Measurements from ENCODE around the gene GNB2.

DNA sequence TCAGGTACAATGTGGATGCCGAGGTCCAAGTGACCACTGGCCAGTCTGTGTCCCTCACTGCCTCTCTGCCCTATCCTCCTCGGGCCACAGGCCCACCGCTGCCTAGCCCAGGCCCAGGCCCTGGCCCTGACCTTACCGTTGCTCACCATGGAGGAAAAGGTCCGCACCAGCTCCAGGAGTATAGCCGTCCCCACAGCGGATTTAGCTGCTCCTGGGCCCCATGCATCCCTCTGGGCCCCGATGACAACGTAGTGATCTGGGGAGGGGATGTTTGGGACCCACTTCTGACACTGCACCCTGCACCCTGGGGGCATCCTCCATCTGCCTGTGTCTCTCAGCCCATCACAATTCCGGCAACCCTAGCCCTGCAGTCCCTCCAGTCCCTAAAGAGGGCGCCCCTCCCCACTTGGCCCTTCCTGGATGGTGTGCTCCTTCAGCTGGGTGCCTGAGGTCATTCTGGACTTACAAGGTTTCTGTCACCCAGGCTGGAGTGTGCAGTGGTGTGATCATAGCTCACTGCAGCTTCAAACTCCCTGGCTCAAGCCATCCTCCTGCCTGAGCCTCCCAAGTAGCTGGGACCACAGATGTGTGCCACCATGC is 44.3 kb upstream of the GNB2 start:
- TF ChIP-seq, protein P1, sequence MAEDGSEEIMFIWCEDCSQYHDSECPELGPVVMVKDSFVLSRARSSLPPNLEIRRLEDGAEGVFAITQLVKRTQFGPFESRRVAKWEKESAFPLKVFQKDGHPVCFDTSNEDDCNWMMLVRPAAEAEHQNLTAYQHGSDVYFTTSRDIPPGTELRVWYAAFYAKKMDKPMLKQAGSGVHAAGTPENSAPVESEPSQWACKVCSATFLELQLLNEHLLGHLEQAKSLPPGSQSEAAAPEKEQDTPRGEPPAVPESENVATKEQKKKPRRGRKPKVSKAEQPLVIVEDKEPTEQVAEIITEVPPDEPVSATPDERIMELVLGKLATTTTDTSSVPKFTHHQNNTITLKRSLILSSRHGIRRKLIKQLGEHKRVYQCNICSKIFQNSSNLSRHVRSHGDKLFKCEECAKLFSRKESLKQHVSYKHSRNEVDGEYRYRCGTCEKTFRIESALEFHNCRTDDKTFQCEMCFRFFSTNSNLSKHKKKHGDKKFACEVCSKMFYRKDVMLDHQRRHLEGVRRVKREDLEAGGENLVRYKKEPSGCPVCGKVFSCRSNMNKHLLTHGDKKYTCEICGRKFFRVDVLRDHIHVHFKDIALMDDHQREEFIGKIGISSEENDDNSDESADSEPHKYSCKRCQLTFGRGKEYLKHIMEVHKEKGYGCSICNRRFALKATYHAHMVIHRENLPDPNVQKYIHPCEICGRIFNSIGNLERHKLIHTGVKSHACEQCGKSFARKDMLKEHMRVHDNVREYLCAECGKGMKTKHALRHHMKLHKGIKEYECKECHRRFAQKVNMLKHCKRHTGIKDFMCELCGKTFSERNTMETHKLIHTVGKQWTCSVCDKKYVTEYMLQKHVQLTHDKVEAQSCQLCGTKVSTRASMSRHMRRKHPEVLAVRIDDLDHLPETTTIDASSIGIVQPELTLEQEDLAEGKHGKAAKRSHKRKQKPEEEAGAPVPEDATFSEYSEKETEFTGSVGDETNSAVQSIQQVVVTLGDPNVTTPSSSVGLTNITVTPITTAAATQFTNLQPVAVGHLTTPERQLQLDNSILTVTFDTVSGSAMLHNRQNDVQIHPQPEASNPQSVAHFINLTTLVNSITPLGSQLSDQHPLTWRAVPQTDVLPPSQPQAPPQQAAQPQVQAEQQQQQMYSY (CRISPR knock-in tag; IDR thresholded peaks at IDR 0.05): no peak
- TF ChIP-seq GABPB1 (CRISPR knock-in tag; IDR thresholded peaks at IDR 0.05) (no peak), POLR2A (IDR thresholded peaks at IDR 0.05; ENCODE audit: insufficient read depth in 1 of 2, low read depth in 2 of 2, low read length in 2 of 2) (no peak), CREM (IDR thresholded peaks at IDR 0.05) (no peak), CREM (CRISPR knock-in tag; IDR thresholded peaks at IDR 0.05) (no peak), ZIK1 (CRISPR knock-in tag; IDR thresholded peaks at IDR 0.05; ENCODE audit: borderline replicate concordance, low read depth) (no peak), SP1 (IDR thresholded peaks at IDR 0.05) (no peak), SP1 (CRISPR knock-in tag; IDR thresholded peaks at IDR 0.05) (no peak), HDAC6 (IDR thresholded peaks at IDR 0.05; ENCODE audit: low read depth, low read length) (no peak), MXI1 (IDR thresholded peaks at IDR 0.05; ENCODE audit: borderline replicate concordance, low read depth, low read length) (no peak), ZBTB3 (CRISPR knock-in tag; IDR thresholded peaks at IDR 0.05; ENCODE audit: borderline replicate concordance, low read depth) (no peak)
- TF ChIP-seq, protein P2, sequence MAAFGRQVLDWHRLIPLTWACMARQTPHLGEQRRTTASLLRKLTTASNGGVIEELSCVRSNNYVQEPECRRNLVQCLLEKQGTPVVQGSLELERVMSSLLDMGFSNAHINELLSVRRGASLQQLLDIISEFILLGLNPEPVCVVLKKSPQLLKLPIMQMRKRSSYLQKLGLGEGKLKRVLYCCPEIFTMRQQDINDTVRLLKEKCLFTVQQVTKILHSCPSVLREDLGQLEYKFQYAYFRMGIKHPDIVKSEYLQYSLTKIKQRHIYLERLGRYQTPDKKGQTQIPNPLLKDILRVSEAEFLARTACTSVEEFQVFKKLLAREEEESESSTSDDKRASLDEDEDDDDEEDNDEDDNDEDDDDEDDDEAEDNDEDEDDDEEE (CRISPR knock-in tag; IDR thresholded peaks at IDR 0.05): no peak
- TF ChIP-seq, protein P3, sequence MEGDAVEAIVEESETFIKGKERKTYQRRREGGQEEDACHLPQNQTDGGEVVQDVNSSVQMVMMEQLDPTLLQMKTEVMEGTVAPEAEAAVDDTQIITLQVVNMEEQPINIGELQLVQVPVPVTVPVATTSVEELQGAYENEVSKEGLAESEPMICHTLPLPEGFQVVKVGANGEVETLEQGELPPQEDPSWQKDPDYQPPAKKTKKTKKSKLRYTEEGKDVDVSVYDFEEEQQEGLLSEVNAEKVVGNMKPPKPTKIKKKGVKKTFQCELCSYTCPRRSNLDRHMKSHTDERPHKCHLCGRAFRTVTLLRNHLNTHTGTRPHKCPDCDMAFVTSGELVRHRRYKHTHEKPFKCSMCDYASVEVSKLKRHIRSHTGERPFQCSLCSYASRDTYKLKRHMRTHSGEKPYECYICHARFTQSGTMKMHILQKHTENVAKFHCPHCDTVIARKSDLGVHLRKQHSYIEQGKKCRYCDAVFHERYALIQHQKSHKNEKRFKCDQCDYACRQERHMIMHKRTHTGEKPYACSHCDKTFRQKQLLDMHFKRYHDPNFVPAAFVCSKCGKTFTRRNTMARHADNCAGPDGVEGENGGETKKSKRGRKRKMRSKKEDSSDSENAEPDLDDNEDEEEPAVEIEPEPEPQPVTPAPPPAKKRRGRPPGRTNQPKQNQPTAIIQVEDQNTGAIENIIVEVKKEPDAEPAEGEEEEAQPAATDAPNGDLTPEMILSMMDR (CRISPR knock-in tag; IDR thresholded peaks at IDR 0.05): peak; percentile 66
- TF ChIP-seq, protein P4, sequence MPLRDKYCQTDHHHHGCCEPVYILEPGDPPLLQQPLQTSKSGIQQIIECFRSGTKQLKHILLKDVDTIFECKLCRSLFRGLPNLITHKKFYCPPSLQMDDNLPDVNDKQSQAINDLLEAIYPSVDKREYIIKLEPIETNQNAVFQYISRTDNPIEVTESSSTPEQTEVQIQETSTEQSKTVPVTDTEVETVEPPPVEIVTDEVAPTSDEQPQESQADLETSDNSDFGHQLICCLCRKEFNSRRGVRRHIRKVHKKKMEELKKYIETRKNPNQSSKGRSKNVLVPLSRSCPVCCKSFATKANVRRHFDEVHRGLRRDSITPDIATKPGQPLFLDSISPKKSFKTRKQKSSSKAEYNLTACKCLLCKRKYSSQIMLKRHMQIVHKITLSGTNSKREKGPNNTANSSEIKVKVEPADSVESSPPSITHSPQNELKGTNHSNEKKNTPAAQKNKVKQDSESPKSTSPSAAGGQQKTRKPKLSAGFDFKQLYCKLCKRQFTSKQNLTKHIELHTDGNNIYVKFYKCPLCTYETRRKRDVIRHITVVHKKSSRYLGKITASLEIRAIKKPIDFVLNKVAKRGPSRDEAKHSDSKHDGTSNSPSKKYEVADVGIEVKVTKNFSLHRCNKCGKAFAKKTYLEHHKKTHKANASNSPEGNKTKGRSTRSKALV (CRISPR knock-in tag; IDR thresholded peaks at IDR 0.05): no peak
